Uterus (tissue), 2 donors: ENCODE results near the gene RAC2.

ENCODE experiments used
- POLR2A ChIP-seq, 2 donors: fragments of 450-650 bp; IDR thresholded peaks; one replicate each; pipeline ENCODE4 v1.6.1; 2016; ENCODE audit warnings: antibody characterized with exemption in 2 of 2, mild to moderate bottlenecking in 1 of 2, moderate library complexity in 1 of 2
- TF ChIP-seq, protein P1 (sequence below), 4 experiments: fragments of 200-600 bp in 2 of 4; fragments of 450-650 bp in 2 of 4; sonication (generic) in 2 of 4; IDR thresholded peaks; one replicate each; pipeline ENCODE4 v1.5.1; 2016 to 2019; ENCODE audit warnings: antibody characterized with exemption in 4 of 4, mild to moderate bottlenecking in 2 of 4, moderate library complexity in 1 of 4

DNA sequence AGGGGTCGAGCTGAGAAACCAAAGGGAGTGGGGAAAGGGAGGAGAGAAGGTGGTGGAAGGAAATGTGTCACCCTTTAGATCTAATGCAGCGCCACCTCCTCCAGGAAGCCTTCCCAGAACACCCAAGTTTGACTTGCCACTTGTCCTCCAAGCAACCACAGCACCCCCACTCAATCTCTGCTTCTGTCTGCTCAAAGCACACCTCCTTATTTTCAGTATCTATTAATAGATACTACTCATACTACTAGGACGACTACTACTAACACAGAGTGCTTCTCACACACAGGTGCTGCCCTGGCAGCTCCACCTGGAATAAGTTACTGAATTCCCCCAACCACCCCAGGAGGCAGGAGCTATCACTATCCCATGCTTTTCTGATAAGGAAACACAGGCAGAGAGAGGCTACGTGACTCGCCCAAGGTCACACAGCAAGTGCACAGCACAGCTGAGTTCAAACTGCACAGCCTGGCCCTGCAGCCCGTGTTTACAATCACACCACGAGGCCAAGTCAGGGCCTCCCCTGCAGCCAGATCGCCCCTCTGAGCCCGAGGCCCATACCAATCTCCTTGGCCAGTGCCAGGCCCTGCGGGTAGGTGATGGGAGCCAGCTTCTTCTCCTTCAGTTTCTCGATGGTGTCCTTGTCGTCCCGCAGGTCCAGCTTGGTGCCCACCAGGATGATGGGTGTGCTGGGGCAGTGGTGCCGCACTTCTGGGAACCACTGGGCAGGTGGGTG lies 13.2 kb downstream of the RAC2 start:
- TF ChIP-seq, protein P1, sequence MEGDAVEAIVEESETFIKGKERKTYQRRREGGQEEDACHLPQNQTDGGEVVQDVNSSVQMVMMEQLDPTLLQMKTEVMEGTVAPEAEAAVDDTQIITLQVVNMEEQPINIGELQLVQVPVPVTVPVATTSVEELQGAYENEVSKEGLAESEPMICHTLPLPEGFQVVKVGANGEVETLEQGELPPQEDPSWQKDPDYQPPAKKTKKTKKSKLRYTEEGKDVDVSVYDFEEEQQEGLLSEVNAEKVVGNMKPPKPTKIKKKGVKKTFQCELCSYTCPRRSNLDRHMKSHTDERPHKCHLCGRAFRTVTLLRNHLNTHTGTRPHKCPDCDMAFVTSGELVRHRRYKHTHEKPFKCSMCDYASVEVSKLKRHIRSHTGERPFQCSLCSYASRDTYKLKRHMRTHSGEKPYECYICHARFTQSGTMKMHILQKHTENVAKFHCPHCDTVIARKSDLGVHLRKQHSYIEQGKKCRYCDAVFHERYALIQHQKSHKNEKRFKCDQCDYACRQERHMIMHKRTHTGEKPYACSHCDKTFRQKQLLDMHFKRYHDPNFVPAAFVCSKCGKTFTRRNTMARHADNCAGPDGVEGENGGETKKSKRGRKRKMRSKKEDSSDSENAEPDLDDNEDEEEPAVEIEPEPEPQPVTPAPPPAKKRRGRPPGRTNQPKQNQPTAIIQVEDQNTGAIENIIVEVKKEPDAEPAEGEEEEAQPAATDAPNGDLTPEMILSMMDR (IDR thresholded peaks at IDR 0.05): no peak
- no peak for TF ChIP-seq POLR2A (IDR thresholded peaks at IDR 0.05)
